Muscle of leg (tissue), 11 donors: ENCODE data around the gene SYCN. TPM values are rescaled to one million over a fixed set of nuclear protein-coding genes. Genes with fewer than 3 reads are reported as not detected.

Source experiments
- DNase-seq: peaks from one replicate; pipeline ENCODE4 v3.0.0; 2013
- H3K27ac ChIP-seq: one replicate; pipeline ENCODE4 v1.5.1; 2013; ENCODE audit warnings: mild to moderate bottlenecking, low read length, control low read depth
- H3K27me3 ChIP-seq: one replicate; pipeline ENCODE4 v1.6.1; 2013; ENCODE audit warnings: low read length; ENCODE audit not compliant: control insufficient read depth, insufficient read depth
- H3K36me3 ChIP-seq: one replicate; pipeline ENCODE4 v1.6.1; 2013; ENCODE audit warnings: low read length; ENCODE audit not compliant: control insufficient read depth, insufficient read depth
- H3K4me1 ChIP-seq: one replicate; pipeline ENCODE4 v1.6.1; 2013; ENCODE audit warnings: low read length; ENCODE audit not compliant: control insufficient read depth, insufficient read depth
- H3K4me3 ChIP-seq: one replicate; pipeline ENCODE4 v1.5.1; 2013; ENCODE audit warnings: low read length, control low read depth
- H3K9me3 ChIP-seq: replicated peaks from 2 replicates; pipeline ENCODE4 v1.6.1; 2013; ENCODE audit warnings: low read depth, low read length; ENCODE audit not compliant: control insufficient read depth
- WGBS: methylation state at CpG from one replicate; pipeline ENCODE4 v1.1.5; 2013; ENCODE audit warnings: missing lambda C conversion rate; ENCODE audit not compliant: insufficient coverage; 5-methylcytosine and 5-hydroxymethylcytosine counted together
- polyA plus RNA-seq, 8 donors: library from polyadenylated mRNA; unstranded; fragments of 120-200 nt; gene quantifications; one replicate each; pipeline versions ENCODE4 v1.2.1 to v1.2.3, GENCODE V29; 2013; ENCODE audit warnings: inconsistent platforms in 1 of 8, low replicate concordance in 1 of 8; ENCODE audit not compliant: insufficient read length in 8 of 8, insufficient read depth in 1 of 8
- total RNA-seq: library from RNA; stranded (reverse); fragments of 120-200 nt; gene quantifications from one replicate; pipeline ENCODE4 v1.2.4, GENCODE V29; 2013

The SYCN gene
- total and polyA plus RNA-seq, 9 donors, result not detected

DNA sequence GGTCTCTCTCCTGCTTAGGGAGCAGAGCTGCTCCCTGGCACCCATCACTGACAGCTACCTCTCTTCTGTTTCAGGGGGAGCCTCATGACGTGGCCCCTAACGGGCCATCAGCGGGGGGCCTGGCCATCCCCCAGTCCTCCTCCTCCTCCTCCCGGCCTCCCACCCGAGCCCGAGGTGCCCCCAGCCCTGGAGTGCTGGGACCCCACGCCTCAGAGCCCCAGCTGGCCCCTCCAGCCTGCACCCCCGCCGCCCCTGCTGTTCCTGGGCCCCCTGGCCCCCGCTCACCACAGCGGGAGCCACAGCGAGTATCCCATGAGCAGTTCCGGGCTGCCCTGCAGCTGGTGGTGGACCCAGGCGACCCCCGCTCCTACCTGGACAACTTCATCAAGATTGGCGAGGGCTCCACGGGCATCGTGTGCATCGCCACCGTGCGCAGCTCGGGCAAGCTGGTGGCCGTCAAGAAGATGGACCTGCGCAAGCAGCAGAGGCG lies 30.5 kb downstream of the SYCN start:
- H3K4me1 ChIP-seq, result peaks cover 14% of the 10 kb centered on the region
- H3K36me3 ChIP-seq, result peaks cover 69% of the 10 kb centered on the region
- no peaks in the 10 kb centered on the region for H3K27me3 ChIP-seq
- H3K4me3 ChIP-seq, result no peak overlapping the region
- DNase-seq, result no peak
- 95% methylated on average over 23 of the region's 25 CpGs for WGBS
- no peak overlapping the region for H3K27ac ChIP-seq
- no peaks in the 10 kb centered on the region for H3K9me3 ChIP-seq

DNA sequence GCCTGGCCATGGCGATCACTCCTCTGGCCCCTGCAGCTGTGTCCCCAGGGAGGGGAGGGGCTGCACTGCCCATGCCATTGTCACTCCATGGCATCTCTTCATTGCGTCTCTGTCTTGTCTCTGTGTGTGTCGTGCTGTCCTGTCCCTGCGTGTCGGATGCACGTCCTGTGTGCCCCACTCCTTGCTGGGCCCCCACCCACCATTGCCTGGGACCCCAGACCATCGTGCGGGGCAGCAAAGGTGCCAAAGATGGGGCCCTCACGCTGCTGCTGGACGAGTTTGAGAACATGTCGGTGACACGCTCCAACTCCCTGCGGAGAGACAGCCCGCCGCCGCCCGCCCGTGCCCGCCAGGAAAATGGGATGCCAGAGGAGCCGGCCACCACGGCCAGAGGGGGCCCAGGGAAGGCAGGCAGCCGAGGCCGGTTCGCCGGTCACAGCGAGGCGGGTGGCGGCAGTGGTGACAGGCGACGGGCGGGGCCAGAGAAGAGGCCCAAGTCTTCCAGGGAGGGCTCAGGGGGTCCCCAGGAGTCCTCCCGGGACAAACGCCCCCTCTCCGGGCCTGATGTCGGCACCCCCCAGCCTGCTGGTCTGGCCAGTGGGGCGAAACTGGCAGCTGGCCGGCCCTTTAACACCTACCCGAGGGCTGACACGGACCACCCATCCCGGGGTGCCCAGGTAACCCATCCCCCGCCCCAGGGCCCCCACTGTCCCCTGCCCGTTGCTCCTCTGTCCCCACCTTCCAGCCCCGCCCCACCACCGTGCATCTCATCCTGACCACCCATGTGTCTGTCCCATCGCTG lies 31.2 kb downstream of the SYCN start:
- Histone ChIP-seq H3K27ac (no peak overlapping the region), H3K36me3 (peaks cover 62% of the 10 kb centered on the region), H3K4me1 (peaks cover 14% of the 10 kb centered on the region), H3K27me3 (no peaks in the 10 kb centered on the region), H3K9me3 (no peaks in the 10 kb centered on the region), H3K4me3 (no peak overlapping the region)
- DNase-seq, result no peak
- 88% methylated on average over 45 of the region's 45 CpGs for WGBS

DNA sequence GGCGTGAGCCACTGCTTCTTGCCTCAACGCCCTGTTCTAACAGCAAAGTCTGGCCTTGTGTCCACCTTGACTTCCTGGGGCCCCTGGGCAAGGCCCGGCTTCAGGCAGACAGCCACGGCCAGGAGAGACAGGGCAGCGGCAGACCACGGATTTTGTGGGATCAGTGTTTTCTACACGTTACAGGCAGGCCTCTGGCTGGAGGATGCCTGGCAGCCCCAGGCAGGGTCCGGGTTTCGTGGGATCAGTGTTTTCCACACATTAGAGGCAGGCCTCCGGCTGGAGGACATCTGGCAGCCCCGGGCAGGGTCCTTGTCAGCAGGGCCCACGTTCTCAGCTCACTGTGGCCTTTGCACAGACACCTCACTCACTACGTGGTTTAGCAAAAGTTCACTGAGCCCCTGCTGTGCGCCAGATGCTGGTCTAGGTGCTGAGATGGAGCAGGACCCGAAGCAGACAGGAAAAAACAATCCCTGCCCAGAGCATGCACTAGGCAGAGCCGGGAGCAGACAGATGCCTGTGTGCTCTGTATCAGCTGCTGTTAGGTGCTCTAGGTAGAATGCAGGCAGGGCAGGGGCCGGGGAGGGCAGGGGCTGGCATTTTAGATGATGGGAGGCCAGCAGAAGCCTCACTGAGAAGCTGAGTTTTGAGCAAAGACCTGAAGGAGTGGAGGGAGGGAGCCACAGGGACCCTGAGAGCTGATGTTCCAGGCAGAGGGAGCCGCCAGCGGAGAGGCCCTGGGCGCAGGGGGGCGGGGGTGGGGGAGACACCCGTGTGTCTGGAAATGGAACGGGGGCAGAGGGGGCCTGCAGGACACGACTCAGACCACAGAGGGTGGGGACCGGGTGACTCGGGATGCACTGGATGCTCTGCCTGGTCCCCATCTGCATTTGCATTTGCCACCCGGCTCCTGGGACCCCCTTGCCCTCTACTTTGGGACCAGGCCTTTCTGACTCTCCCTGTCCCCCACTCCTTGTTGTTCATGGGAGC lies 32.3 kb downstream of the SYCN start:
- WGBS, result 59% methylated on average over 25 of the region's 27 CpGs

DNA sequence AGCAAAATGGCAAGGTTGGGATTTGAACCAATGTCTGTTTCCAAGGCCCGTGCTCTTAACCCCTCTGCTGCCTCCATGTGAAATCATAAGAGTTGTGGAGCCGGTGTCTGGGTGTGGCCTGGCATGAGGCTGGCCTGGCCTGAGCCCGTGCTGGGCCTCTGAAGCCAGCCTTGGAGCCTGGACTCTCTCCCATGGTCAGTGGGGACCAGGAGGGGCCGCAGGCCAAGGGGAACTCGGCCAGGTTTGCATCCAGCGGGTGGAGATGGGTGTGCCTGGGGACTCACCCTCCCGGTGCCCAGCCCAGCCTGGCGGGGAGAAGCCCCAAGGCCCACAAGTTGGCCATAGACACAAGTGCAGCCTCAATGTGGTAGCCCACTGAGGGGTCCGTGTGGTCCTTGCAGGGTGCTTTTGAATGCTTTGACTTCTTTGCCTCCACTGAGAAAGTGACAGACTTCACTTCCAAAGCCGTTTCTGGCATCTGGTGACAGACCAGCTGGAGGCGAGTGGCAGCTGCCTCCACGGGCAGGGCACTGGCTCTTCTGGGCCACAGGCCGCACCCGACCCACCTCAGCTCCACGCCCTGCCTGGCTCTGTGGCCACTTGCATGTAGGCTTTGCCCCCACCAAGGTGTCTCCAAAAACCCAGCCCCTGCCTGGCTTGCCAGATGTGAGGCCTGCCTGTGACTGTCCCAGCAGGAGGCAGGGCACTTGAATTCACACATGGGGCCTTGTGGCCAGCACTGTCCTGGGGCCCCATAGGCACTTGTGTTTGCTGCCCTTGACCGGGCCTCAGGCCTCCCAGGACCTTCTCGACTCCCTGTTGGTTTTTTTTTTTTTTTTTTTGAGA lies 33.5 kb downstream of the SYCN start:
- H3K4me1 ChIP-seq, result peaks cover 27% of the 10 kb centered on the region
- no peaks in the 10 kb centered on the region for H3K27me3 ChIP-seq
- 71% methylated on average over 15 of the region's 17 CpGs for WGBS
- no peaks in the 10 kb centered on the region for H3K9me3 ChIP-seq
- peaks cover 41% of the 10 kb centered on the region for H3K36me3 ChIP-seq
- no peak overlapping the region for H3K4me3 ChIP-seq
- no peak for DNase-seq
- H3K27ac ChIP-seq, result peak overlapping the region; percentile 7

More for the DNA sequence above, 32.3 kb downstream of the SYCN start:
- Histone ChIP-seq H3K4me3 (no peak overlapping the region), H3K27me3 (no peaks in the 10 kb centered on the region), H3K36me3 (peaks cover 53% of the 10 kb centered on the region), H3K9me3 (no peaks in the 10 kb centered on the region), H3K4me1 (peaks cover 22% of the 10 kb centered on the region), H3K27ac (no peak overlapping the region)
- DNase-seq, result no peak

DNA sequence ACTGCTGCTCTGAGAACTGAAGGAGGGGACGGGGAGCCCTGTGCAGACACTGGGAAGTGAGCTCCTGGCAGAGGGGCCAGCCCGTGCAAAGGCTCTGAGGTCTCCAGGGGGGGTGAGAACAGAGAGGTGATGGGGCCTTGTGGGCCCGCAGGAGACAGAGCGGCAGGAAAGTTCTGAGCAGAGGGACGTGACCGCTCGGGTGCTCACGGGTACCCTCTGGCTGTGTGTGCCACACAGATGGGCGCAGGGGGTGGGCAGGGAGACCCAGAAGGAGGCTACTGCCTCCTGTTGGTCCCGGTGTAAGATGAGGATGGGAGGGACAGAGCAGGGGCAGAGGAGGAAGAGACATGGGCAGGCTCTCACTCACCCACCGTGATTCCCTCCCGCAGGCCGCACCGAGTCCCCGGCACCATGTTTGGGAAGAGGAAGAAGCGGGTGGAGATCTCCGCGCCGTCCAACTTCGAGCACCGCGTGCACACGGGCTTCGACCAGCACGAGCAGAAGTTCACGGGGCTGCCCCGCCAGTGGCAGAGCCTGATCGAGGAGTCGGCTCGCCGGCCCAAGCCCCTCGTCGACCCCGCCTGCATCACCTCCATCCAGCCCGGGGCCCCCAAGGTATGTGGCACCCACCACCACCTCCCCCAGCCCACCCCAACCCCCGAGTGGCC lies 34.8 kb downstream of the SYCN start:
- Histone ChIP-seq H3K4me3 (no peak overlapping the region), H3K4me1 (peaks cover 27% of the 10 kb centered on the region), H3K9me3 (no peaks in the 10 kb centered on the region), H3K27me3 (no peaks in the 10 kb centered on the region), H3K27ac (no peak overlapping the region), H3K36me3 (peaks cover 29% of the 10 kb centered on the region)
- WGBS, result 83% methylated on average over 32 of the region's 36 CpGs
- DNase-seq, result no peak

DNA sequence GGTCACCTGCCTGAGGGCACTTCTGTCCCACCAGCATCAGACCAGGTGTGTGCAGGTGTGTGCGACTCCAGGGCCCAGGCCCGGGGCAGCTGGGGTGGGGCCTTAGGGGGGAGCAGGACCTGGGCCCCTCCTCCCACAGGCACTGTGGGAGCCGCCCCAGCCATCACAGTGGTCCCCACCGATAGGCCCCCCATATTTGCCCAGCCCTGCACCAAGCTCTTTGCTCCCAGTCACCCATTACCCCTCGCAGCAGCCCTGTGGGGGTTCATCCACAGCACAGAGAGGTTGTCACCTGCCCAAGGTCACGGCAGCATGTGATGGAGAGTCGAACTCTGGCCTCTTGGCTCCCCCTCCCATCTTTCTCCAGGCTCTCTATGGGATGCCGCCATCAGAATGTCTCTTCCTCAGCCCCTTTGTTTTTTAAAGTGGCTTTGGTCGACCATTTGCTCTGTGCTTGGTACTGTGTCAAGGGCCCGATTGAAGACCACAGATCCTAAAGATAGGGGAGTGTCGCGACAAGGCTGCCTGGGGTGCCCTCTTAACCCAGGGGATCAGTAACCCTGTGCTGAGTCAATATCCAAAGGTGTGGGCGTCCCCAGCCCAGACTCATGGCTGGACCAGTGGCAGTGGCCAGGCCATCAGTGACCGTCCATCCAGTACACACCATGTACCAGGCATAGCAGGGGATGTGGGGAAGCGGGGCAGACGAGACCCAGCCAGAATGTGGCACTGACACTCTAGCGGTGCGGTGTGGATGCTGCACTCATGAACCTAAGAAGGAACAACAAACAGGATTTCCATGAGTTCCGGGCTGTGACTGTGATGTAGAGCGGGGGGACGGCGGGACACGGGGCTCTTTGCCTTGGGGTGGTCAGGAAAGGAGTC lies 35.6 kb downstream of the SYCN start:
- Histone ChIP-seq H3K4me3 (no peak overlapping the region), H3K4me1 (peaks cover 27% of the 10 kb centered on the region), H3K27me3 (no peaks in the 10 kb centered on the region), H3K9me3 (no peaks in the 10 kb centered on the region), H3K36me3 (peaks cover 25% of the 10 kb centered on the region), H3K27ac (no peak overlapping the region)
- DNase-seq, result no peak
- WGBS, result 89% methylated on average over 19 of the region's 23 CpGs

DNA sequence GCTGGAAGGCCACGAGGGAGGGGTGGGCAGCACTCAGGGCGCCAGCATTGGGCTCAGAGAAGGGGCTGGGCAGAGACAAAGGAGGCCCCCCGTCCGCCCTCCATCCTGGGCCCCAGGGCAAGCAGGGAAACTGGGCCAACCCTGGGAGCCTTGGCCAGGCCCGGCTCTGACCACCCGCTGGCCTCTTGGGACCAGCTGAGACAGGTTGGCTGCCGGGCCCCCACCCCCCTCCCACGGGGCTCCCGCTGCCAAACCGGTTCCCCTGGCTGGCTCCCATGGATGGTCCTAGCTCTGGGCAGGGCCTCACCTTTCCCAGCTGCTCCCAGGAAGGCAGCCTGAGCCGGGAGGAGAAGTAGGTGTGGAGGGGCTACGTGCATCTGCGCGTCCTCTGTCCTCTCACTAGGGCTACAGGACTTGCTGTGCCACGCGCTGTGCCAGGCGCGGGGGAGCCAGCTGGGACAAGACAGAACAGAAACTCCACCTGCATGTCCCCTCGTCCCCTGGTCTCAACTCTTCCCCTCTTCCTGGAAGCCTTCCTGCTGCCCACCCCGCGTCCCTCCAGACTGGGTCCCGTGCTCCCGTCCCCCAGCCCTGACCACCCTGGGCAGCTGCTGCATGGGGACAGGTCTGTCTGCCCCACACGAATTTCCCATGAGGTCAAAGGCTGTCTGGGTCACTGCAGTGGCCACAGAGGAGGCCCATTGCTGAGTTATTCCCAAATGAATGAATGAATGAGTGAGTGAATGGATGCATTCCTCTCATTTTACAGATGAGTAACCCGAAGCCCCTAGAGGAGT lies 36.4 kb downstream of the SYCN start:
- no peak for DNase-seq
- H3K27me3 ChIP-seq, result no peaks in the 10 kb centered on the region
- H3K36me3 ChIP-seq, result peaks cover 23% of the 10 kb centered on the region
- no peaks in the 10 kb centered on the region for H3K9me3 ChIP-seq
- WGBS, result 73% methylated on average over 20 of the region's 25 CpGs
- H3K4me3 ChIP-seq, result no peak overlapping the region
- peaks cover 27% of the 10 kb centered on the region for H3K4me1 ChIP-seq
- H3K27ac ChIP-seq, result no peak overlapping the region

DNA sequence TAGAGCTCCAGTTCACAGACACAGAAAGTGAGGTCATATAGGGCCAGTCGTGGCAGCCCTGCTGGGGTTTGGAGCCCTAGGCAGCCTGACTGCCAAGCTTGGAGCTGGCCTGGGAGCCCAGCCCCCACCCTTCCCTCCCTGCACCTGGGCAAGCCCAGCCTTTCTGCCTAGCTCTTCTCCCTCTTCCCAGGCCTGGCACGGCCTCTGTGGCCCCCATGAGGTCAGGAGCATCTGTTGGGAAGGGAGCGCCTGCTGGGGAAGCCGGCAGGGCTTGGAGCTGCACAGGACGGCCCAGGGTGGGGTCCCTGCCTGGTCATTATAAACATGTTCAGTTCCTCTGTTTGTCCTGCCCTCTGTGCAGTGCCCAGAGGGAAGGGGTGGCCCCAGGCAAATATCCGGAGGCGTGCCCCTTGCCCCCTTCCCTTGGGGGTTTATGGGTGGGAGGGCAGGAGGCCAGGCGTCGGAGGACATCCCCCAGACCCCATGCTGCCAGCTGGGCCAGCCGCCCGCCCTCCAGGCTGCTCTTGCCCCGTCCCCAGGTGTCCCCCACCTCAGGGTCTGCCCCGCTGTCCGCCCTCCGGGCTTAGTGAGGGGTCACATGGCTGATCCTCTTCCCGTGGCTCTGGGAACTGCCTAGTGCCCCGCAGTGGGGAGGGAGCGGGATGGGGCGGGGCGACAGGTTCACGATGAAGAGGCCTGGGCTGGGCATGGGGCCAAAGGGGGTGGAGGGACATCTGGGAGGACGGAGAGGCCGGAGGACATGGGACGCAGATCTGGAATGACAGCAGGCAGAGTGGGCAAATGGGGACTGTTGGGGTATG lies 37.3 kb downstream of the SYCN start:
- no peaks in the 10 kb centered on the region for H3K27me3 ChIP-seq
- peak; percentile 65 for DNase-seq
- 26% methylated on average over 19 of the region's 24 CpGs for WGBS
- peaks cover 27% of the 10 kb centered on the region for H3K4me1 ChIP-seq
- peaks cover 17% of the 10 kb centered on the region for H3K36me3 ChIP-seq
- no peaks in the 10 kb centered on the region for H3K9me3 ChIP-seq
- no peak overlapping the region for H3K4me3 ChIP-seq
- H3K27ac ChIP-seq, result no peak overlapping the region
